Ovary (tissue), 9 donors: ENCODE measurements around the gene RABGAP1L. TPM values are rescaled to one million over a fixed set of nuclear protein-coding genes. Genes with fewer than 3 reads are reported as not detected.
"Not testable (repeated sequence)": the region's sequence is repeated elsewhere in the genome, so short reads cannot be mapped to it uniquely, and the experiment has no call there.

Experiments
- DNase-seq, 5 donors: peaks; one replicate each; pipeline ENCODE4 v3.0.0-alpha.2; 2019 to 2020
- H3K27ac ChIP-seq, 2 donors: fragments of 200-600 bp; one replicate each; pipeline versions ENCODE4 v1.5.1 to v1.8.0; 2019 to 2022
- H3K27me3 ChIP-seq: fragments of 200-600 bp; one replicate; pipeline ENCODE4 v1.8.0; 2022
- H3K36me3 ChIP-seq: fragments of 200-600 bp; sonication (generic); one replicate; pipeline ENCODE4 v1.5.1; 2019
- H3K4me1 ChIP-seq: one replicate; pipeline ENCODE4 v1.8.1; 2013; ENCODE audit warnings: mild to moderate bottlenecking, moderate library complexity; ENCODE audit not compliant: insufficient read depth
- H3K4me3 ChIP-seq: fragments of 200-600 bp; sonication (generic); one replicate; pipeline ENCODE4 v1.5.1; 2017
- H3K9me3 ChIP-seq, 2 donors: fragments of 200-600 bp in 1 of 2; sonication (generic) in 1 of 2; one replicate each; pipeline versions ENCODE4 v1.5.1 to v1.8.1; 2013 to 2019; ENCODE audit warnings: mild to moderate bottlenecking in 1 of 2, moderate library complexity in 1 of 2
- CTCF ChIP-seq, 3 donors: fragments of 450-650 bp in 2 of 3; fragments of 200-600 bp in 1 of 3; IDR thresholded peaks; one replicate each; pipeline versions ENCODE4 v1.5.1 to v1.8.0; 2016 to 2022; ENCODE audit warnings: antibody characterized with exemption in 3 of 3, mild to moderate bottlenecking in 1 of 3
- EP300 ChIP-seq: sonication (generic); formaldehyde crosslinking; IDR thresholded peaks from one replicate; pipeline ENCODE4 v1.6.1; 2017; ENCODE audit warnings: antibody characterized with exemption
- POLR2A ChIP-seq: fragments of 450-650 bp; IDR thresholded peaks from one replicate; pipeline ENCODE4 v1.6.1; 2017; ENCODE audit warnings: antibody characterized with exemption, mild to moderate bottlenecking, moderate library complexity
- WGBS, 3 donors: extraction: QIAGEN DNeasy Blood & Tissue Kit in 1 of 3; methylation state at CpG; one replicate each; pipeline versions ENCODE4 v1.1.5 to v1.1.7; 2013 to 2017; 5-methylcytosine and 5-hydroxymethylcytosine counted together
- intact Hi-C, 4 donors: fragments of 100-400 bp; cut with DNase I; formaldehyde crosslinking; loops; one replicate each; pipeline versions ENCODE4 v1.11.0 to v1.15.1; 2022 to 2023
- polyA plus RNA-seq, 2 donors: library from polyadenylated mRNA; stranded (reverse); fragments of 200-250 nt in 1 of 2; fragments of 350-450 nt in 1 of 2; fragmentation: Illumina TruSeq in 1 of 2; extraction: RNeasy Lipid Tissue Mini Kit (QIAGEN cat#74804) in 1 of 2; gene quantifications; one replicate each; pipeline ENCODE4 v1.2.3, GENCODE V29; 2013 to 2014
- total RNA-seq, 7 donors: library from RNA; depleted of rRNA in 2 of 7; stranded (reverse); fragments of >200 nt in 2 of 7; fragmentation: NEBNext Ultra II Directional in 3 of 7; extraction: Animal tissue kit (Norgen Biotek cat#: 25700) in 3 of 7; gene quantifications; one replicate each; pipeline versions ENCODE4 v1.1.0 to v1.2.4, GENCODE V29; 2016 to 2023
- donor health status: DM: no; HTN: no; CAD: no; lungs with moderate emphysema.
- donor health status: DM: no; HTN: no; CAD: no.
- donor health status: Bipolar disorder and iron deficiency.
- donor health status: DM: yes; HTN: yes; CAD: no.
- donor health status: DM: no; HTN: no; CAD: no.
- donor health status: DM: yes; HTN: yes; CAD: no.

RABGAP1L gene
- total and polyA plus RNA-seq, 9 donors, result 17.1 to 56.5 (median 43.6) TPM

- H3K36me3 ChIP-seq, result no peaks in the 10 kb centered on the region
- intact Hi-C loops, result no loop called here
- H3K27me3 ChIP-seq, result no peaks in the 10 kb centered on the region
- H3K9me3 ChIP-seq, result no peaks in the 10 kb centered on the region
- no peaks in the 10 kb centered on the region for H3K4me1 ChIP-seq
- no peak for TF ChIP-seq POLR2A
- no peak for TF ChIP-seq EP300
- no peak for TF ChIP-seq CTCF (IDR thresholded peaks at IDR 0.05)
- H3K4me3 ChIP-seq, result no peak overlapping the region
- H3K27ac ChIP-seq, result no peak overlapping the region
- 11 to 32% (median 13%) methylated on average over 1 of the region's 1 CpG for WGBS, 3 donors
- DNase-seq, result no peak
Observed at GRCh38 chr1:174399211-174399610, 239.9 kb downstream of the RABGAP1L start.

GRCh38 chr1:174401075-174401474 lies 241.8 kb downstream of the RABGAP1L start:
- Histone ChIP-seq H3K27ac (no peak overlapping the region), H3K27me3 (no peaks in the 10 kb centered on the region), H3K36me3 (no peaks in the 10 kb centered on the region), H3K9me3 (no peaks in the 10 kb centered on the region), H3K4me1 (no peaks in the 10 kb centered on the region), H3K4me3 (no peak overlapping the region)
- 88 to 94% (median 93%) methylated on average over 4 of the region's 4 CpGs for WGBS, 3 donors
- intact Hi-C loops, result no loop called here
- no peak for TF ChIP-seq CTCF (IDR thresholded peaks at IDR 0.05)
- no peak for TF ChIP-seq EP300
- TF ChIP-seq POLR2A, result no peak
- no peak for DNase-seq

- Histone ChIP-seq H3K27me3 (no peaks in the 10 kb centered on the region), H3K9me3 (no peaks in the 10 kb centered on the region), H3K4me1 (no peaks in the 10 kb centered on the region), H3K27ac (no peak overlapping the region), H3K4me3 (no peak overlapping the region), H3K36me3 (no peaks in the 10 kb centered on the region)
- intact Hi-C loops, result no loop called here
- 92 to 98% (median 92%) methylated on average over 1 of the region's 1 CpG for whole genome bisulfite sequencing, 3 donors
- no peak for TF ChIP-seq POLR2A
- DNase-seq, result no peak
Observed at GRCh38 chr1:174405219-174405618, 245.9 kb downstream of the RABGAP1L start.

GRCh38 chr1:174406421-174406820 lies 247.1 kb downstream of the RABGAP1L start:
- Histone ChIP-seq H3K27me3 (no peaks in the 10 kb centered on the region), H3K9me3 (no peaks in the 10 kb centered on the region), H3K36me3 (no peaks in the 10 kb centered on the region), H3K4me1 (no peaks in the 10 kb centered on the region), H3K4me3 (no peak overlapping the region), H3K27ac (no peak overlapping the region)
- intact Hi-C loops, result no loop called here
- WGBS, 3 donors, result 80 to 96% (median 94%) methylated on average over 4 of the region's 4 CpGs
- no peak for DNase-seq
- TF ChIP-seq CTCF (IDR thresholded peaks at IDR 0.05) (no peak), POLR2A (no peak), EP300 (no peak)

- Histone ChIP-seq H3K4me3 (no peak overlapping the region), H3K36me3 (no peaks in the 10 kb centered on the region), H3K9me3 (no peaks in the 10 kb centered on the region), H3K27me3 (no peaks in the 10 kb centered on the region), H3K27ac (no peak overlapping the region), H3K4me1 (no peaks in the 10 kb centered on the region)
- TF ChIP-seq EP300, result no peak
- no peak for TF ChIP-seq POLR2A
- intact Hi-C loops, result no loop called here
- no peak for DNase-seq
- WGBS, 3 donors, result 95 to 97% (median 96%) methylated on average over 3 of the region's 3 CpGs
Observed at GRCh38 chr1:174407665-174408064, 248.3 kb downstream of the RABGAP1L start.

- no peak for DNase-seq
- Histone ChIP-seq H3K36me3 (no peaks in the 10 kb centered on the region), H3K4me3 (no peak overlapping the region), H3K27me3 (no peaks in the 10 kb centered on the region), H3K27ac (no peak overlapping the region), H3K9me3 (no peaks in the 10 kb centered on the region), H3K4me1 (no peaks in the 10 kb centered on the region)
- 46 to 80% (median 57%) methylated on average over 2 of the region's 2 CpGs for WGBS, 3 donors
- intact Hi-C loops, result no loop called here
- TF ChIP-seq CTCF (IDR thresholded peaks at IDR 0.05) (no peak), EP300 (no peak), POLR2A (no peak)
Observed at GRCh38 chr1:174408146-174408545, 248.8 kb downstream of the RABGAP1L start.

GRCh38 chr1:174409801-174410200 lies 250.5 kb downstream of the RABGAP1L start:
- H3K27ac ChIP-seq, H3K9me3 ChIP-seq, DNase-seq, H3K4me1 ChIP-seq, H3K27me3 ChIP-seq, H3K4me3 ChIP-seq, intact Hi-C loops, H3K36me3 ChIP-seq: not testable (repeated sequence)
- 90 to 95% (median 93%) methylated on average over 3 of the region's 3 CpGs for WGBS, 3 donors
